Stimulated activated naive B cell treated with anti-CD40 and anti-IgM and Interleukin-4, amounts not matched to agents 10 μg/mL and 1 μg/mL and 100 μg/mL, for 72 hours (primary cell): ENCODE measurements around the gene ANP32B.
"Not testable (repeated sequence)": the region's sequence is repeated elsewhere in the genome, so short reads cannot be mapped to it uniquely, and the experiment has no call there.

Source experiments
- ATAC-seq, 2 donors: fragments of 150-1000 bp; cut with Tn5 transposase; replicated peaks; 2 replicates each; pipeline ENCODE4 v1.10.0; 2021; ENCODE audit warnings: moderate library complexity in 1 of 2
- DNase-seq: peaks from one replicate; pipeline ENCODE4 v3.0.0; 2021
- H3K27ac Mint-ChIP-seq: one replicate; pipeline ENCODE4 v1.8.0; 2022; ENCODE audit warnings: mild to moderate bottlenecking, mixed read lengths
- H3K27me3 Mint-ChIP-seq, 2 donors: one replicate each; pipeline ENCODE4 v1.8.0; 2022; ENCODE audit warnings: mixed read lengths in 2 of 2
- H3K36me3 Mint-ChIP-seq, 2 donors: one replicate each; pipeline ENCODE4 v1.8.0; 2022; ENCODE audit warnings: mixed read lengths in 2 of 2, mild to moderate bottlenecking in 1 of 2
- H3K4me1 Mint-ChIP-seq, 2 donors: one replicate each; pipeline ENCODE4 v1.8.0; 2022; ENCODE audit warnings: mixed read lengths in 2 of 2, mild to moderate bottlenecking in 1 of 2
- H3K4me3 Mint-ChIP-seq, 2 donors: one replicate each; pipeline ENCODE4 v1.8.0; 2022; ENCODE audit warnings: mild to moderate bottlenecking in 2 of 2, mixed read lengths in 2 of 2, moderate library complexity in 1 of 2
- H3K9me3 Mint-ChIP-seq, 2 donors: one replicate each; pipeline ENCODE4 v1.8.0; 2022; ENCODE audit warnings: mixed read lengths in 2 of 2, mild to moderate bottlenecking in 1 of 2

Gene ANP32B

DNA sequence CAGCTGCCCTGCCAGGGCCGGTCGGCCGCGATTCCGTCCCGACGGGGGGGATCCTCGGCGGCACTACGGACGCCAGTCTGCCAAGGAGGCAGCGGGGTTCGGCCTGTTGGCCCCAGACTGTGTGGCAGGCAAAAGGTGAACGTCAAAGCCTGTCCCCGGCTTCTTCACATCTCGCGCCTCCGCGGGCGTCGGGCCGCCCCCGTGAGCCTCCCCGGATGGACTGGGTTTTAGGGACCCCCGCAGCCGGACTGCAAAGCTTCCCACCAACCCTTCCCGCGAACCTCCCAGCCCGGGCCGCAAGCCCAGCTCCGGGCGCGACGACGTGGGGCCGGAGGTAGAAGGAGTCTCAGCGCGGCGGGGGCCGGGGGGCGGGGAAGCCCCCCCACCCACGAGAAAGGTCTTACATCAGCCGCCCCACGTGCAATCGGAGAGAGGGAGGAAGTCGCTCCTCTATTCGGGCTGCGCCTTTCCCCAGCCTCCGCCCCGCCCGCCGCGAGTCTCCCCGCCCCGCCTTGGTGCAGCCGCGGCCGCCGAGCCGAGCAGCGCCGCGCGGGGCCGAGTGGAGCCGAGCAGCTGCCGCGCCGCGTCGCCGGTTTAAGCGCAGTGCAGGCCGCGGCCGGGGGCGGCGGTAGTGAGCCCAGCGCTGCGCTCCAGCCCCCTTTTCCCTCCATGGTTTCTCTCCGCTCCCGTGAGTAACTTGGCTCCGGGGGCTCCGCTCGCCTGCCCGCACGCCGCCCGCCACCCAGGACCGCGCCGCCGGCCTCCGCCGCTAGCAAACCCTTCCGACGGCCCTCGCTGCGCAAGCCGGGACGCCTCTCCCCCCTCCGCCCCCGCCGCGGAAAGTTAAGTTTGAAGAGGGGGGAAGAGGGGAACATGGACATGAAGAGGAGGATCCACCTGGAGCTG, at the start of gene ANP32B:
Gene ANP32B, plus strand, starts transcription at position 659 of the 906 bp plus-strand sequence. Its CDS starts 215 bp downstream, at position 874.
- no peaks in the 10 kb centered on the region for H3K27me3 Mint-ChIP-seq
- H3K27ac Mint-ChIP-seq: peak within 1 kb of the TSS; percentile 96
- no peaks in the 10 kb centered on the region for H3K9me3 Mint-ChIP-seq
- ATAC-seq: peak; percentile 83 to 85
- H3K36me3 Mint-ChIP-seq: peaks cover 0 to 11% of the 10 kb centered on the region in 2 donors
- DNase-seq: peak; percentile 92
- peaks cover 15 to 28% of the 10 kb centered on the region in 2 donors for H3K4me1 Mint-ChIP-seq
- H3K4me3 Mint-ChIP-seq: peak within 1 kb of the TSS; percentile 84 to 93

DNA sequence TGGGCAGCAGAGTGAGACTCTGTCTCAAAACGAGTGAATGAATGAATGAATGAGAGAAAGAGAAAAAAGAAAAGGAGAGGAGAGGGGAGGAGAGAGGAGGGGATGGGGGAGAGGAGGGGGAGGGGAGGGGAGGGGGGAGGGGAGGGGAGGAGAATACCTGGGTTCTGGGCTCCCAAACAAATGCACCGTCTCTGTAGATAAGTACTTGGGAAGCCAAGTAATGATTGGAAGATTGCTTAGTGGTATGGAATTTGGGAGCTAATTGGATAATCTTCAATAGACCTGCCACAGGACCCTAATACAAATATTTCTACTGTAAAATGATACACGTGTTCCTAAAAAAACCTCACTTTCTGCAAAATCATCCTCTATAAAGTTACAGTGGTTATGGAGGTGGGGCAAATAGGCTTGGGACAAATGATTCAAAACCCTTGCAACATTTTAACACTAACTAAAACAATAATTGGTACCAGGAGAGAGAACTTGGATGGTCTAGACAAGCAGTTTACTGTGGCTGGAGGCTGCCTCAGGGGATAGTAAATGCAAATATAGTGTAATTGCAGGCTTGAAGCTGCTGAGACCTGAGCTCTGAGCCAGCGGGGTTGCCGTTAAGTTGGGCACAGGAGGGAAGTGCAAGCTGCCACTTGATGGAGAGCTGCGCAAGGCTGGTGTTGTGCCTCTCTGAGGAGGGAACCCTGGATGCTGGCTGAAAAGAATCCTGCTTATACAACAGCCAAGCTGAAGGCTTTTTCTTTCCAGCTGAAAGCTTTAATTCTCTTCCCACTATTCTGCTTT, 48.6 kb upstream of the ANP32B start:
- Mint-ChIP-seq H3K36me3 (no peaks in the 10 kb centered on the region), H3K27ac (no peak overlapping the region), H3K27me3 (peaks cover 9 to 15% of the 10 kb centered on the region in 2 donors), H3K4me3 (no peak overlapping the region), H3K9me3 (no peaks in the 10 kb centered on the region), H3K4me1 (peaks cover 6 to 11% of the 10 kb centered on the region in 2 donors)
- ATAC-seq (no peak), DNase-seq (no peak)

DNA sequence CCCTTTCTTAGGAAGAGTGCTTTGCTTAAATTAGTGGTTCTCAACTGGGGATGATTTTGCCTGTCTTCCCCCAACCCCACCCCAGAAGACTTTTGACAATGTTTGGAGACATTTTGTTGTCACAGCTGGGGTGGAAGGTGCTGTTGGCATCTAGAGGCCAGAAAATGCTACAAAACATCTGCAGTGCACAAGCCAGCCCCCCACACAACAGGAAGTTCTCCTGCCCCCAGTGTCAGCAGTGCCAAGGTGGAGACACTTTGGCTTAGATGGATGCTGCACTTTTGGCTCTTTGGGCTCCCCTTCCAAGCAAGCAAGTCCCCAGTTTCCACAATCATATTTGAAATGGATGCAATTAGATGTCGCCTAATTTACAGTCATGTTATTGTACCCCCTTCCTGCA, 47.9 kb upstream of the ANP32B start:
- peaks cover 9 to 15% of the 10 kb centered on the region in 2 donors for H3K27me3 Mint-ChIP-seq
- no peaks in the 10 kb centered on the region for H3K36me3 Mint-ChIP-seq
- no peak overlapping the region for H3K27ac Mint-ChIP-seq
- ATAC-seq: no peak
- H3K4me1 Mint-ChIP-seq: peaks cover 6 to 11% of the 10 kb centered on the region in 2 donors
- no peaks in the 10 kb centered on the region for H3K9me3 Mint-ChIP-seq
- no peak for DNase-seq
- no peak overlapping the region for H3K4me3 Mint-ChIP-seq

DNA sequence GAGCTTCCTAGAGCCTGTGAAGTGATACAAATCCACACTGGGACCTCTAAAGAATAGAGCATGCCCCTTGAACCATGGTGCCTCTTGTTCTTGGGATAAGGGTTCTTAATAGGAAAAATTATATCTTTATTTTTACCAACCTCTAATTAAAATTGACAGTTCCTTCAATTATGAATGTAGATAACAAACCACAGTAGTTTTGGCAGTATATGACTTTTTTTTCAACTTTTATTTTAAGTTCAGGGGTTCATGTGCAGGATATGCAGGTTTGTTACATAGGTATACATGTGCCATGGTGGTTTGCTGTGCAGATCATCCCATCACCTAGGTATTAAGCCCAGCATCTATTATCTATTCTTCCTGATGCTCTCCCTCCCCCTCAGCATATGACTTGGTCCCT, 46.1 kb upstream of the ANP32B start:
- H3K27me3 Mint-ChIP-seq: peaks cover 9 to 15% of the 10 kb centered on the region in 2 donors
- H3K4me3 Mint-ChIP-seq: no peak overlapping the region
- peaks cover 4 to 11% of the 10 kb centered on the region in 2 donors for H3K4me1 Mint-ChIP-seq
- H3K27ac Mint-ChIP-seq: no peak overlapping the region
- no peaks in the 10 kb centered on the region for H3K36me3 Mint-ChIP-seq
- ATAC-seq (no peak), DNase-seq (no peak)
- no peaks in the 10 kb centered on the region for H3K9me3 Mint-ChIP-seq

DNA sequence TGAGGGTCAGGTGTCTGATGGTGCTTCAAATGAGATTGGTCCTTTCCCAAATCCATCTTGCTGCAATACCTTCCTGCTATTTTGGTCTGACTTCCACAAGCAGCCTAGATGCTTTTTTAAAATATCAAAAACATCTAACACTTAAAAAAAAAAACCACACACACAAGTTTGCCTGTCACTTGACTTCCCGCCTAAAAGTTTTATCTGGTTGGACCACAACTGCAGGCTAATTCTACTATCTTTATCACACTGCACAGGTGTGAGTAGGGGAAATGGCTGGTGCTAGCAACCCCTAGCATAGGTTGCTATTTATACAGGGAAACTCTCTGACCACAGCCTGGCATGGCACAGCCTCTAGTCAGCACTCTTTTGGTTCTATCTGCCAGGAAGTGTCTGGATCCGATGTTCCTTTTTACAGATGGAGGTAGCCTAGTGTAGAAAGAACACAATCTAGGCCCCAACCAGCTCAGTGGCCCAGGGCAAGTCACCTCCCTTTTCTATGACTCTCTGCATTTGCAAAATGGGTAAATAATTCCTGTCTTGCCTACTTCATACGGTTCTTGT, 45.0 kb upstream of the ANP32B start, which contains the start of gene HEMGN:
Gene HEMGN, minus strand, starts transcription at position 92 of the 564 bp plus-strand sequence. Its CDS starts 36 bp downstream, at position 56.
- no peak within 1 kb of the TSS for H3K4me3 Mint-ChIP-seq
- no peaks in the 10 kb centered on the region for H3K36me3 Mint-ChIP-seq
- no peaks in the 10 kb centered on the region for H3K9me3 Mint-ChIP-seq
- peaks cover 4 to 11% of the 10 kb centered on the region in 2 donors for H3K4me1 Mint-ChIP-seq
- ATAC-seq (peak; percentile 63 to 68), DNase-seq (no peak)
- no peak within 1 kb of the TSS for H3K27ac Mint-ChIP-seq
- peaks cover 9 to 15% of the 10 kb centered on the region in 2 donors for H3K27me3 Mint-ChIP-seq

DNA sequence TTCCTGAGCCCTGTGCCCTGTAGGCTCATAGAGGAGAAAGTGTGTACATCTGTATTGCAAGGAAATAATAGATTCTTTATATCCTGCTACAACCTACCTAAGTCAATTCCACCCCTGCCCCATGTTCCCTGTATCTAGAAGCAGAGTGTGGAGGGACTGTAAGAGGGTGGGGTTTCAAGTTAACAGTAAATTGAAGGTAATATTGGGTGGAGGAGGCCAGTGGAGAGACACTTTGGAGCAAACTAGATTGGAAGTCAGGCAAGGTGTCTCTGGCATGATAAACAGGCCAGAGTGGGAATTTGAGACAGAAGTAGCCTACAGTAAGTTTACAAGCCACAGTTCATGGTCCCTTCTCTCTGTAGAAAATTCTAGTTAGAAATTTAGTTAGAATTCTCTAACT, 42.9 kb upstream of the ANP32B start:
- DNase-seq (no peak), ATAC-seq (no peak)
- Mint-ChIP-seq H3K36me3 (no peaks in the 10 kb centered on the region), H3K27me3 (peaks cover 0 to 4% of the 10 kb centered on the region in 2 donors), H3K4me1 (peaks cover 4 to 11% of the 10 kb centered on the region in 2 donors), H3K27ac (no peak overlapping the region), H3K4me3 (no peak overlapping the region), H3K9me3 (no peaks in the 10 kb centered on the region)

DNA sequence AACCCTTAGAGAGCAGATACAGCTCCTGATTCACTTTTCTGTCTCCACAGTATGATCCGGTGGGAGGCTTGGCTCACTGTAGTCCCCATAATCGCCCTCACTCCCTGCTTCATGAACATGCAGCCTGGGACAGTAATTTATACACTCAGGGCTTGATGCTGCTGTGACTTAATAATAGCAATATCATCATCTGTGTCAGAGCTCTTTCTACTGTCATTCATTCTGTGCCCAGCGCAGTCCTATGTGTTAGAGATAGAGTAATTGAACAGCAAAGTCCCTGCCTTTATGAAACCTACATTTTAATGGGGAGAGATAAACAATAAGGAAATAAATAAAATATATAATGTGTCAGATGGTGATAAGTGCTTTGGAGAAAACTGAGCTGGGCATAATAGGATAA, 42.4 kb upstream of the ANP32B start:
- H3K27ac Mint-ChIP-seq: no peak overlapping the region
- no peak for DNase-seq

DNA sequence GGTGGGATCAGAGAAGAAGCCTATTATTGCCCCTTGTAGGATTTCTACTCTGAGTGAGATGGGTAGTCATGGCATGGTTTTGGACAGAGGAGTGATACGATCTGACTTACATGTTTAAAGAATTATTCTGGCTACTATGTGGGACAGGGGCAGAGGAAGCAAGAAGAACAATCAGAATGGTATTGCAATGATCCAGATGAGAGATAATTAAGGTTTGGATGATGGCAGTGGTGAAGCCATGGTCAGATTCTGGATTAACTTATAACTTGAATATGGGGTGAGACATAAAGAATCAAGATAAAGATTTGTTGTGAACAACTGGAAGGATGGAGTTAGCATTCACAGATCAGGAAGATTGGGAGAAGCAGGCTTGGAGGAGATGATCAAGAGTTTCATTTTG, 41.8 kb upstream of the ANP32B start:
- H3K4me1 Mint-ChIP-seq: peaks cover 4 to 11% of the 10 kb centered on the region in 2 donors
- DNase-seq: no peak
- no peak overlapping the region for H3K4me3 Mint-ChIP-seq
- H3K27me3 Mint-ChIP-seq: no peaks in the 10 kb centered on the region
- no peaks in the 10 kb centered on the region for H3K9me3 Mint-ChIP-seq
- ATAC-seq: no peak
- H3K36me3 Mint-ChIP-seq: no peaks in the 10 kb centered on the region
- no peak overlapping the region for H3K27ac Mint-ChIP-seq

More for the DNA sequence above, 42.4 kb upstream of the ANP32B start:
- peaks cover 4 to 11% of the 10 kb centered on the region in 2 donors for H3K4me1 Mint-ChIP-seq
- no peak for ATAC-seq
- no peaks in the 10 kb centered on the region for H3K9me3 Mint-ChIP-seq
- no peaks in the 10 kb centered on the region for H3K27me3 Mint-ChIP-seq
- no peak overlapping the region for H3K4me3 Mint-ChIP-seq
- H3K36me3 Mint-ChIP-seq: no peaks in the 10 kb centered on the region

DNA sequence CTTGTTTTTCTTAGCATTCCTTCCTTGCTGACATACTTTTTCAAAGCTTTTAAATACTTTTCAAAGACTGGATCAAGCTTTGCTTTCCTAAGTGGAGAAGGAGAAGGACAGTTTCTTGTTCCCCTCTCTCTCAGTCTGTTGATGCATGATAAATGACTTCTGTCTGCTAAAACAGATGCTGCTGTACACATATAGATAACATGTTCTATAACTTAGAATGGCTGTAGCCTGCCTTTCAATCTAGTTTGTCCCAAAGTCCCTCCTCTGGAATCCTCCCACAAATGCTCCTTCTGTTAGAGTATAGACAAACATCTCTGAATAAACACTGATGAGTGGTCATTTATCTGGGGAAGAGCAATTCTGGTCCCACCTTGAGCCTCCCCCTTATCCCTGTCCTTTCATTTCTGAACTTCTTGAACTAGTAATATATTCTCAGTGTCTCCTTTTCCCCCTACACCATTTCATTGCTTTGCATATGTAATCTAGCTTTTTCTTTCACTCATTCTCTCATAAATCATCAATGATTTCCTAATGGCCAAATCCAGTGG, 39.8 kb upstream of the ANP32B start:
- Mint-ChIP-seq H3K4me1 (peaks cover 2 to 11% of the 10 kb centered on the region in 2 donors), H3K27me3 (peaks cover 0 to 4% of the 10 kb centered on the region in 2 donors), H3K4me3 (no peak overlapping the region), H3K27ac (no peak overlapping the region), H3K36me3 (no peaks in the 10 kb centered on the region), H3K9me3 (no peaks in the 10 kb centered on the region)
- DNase-seq (no peak), ATAC-seq (no peak)

DNA sequence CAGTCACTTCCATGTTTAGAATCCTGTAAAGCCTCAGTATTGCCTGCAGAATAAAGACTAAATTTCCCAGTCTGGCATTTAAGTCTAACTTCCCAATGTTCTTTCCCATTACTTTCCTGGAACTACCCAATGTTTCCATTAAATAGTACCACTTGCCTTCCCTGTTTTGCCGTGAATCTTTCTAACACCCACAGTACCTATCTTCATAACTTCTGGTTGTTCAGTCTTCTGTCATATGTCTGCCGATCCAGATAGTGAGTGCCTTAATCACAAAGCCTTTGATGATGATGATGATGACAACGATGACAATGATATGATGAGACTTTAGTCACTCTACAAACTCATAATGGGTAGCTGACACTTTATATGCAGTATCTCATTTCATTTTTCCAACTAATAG, 38.5 kb upstream of the ANP32B start:
- Mint-ChIP-seq H3K9me3 (no peaks in the 10 kb centered on the region), H3K27ac (no peak overlapping the region), H3K27me3 (peaks cover under 1 to 12% of the 10 kb centered on the region in 2 donors), H3K4me1 (peaks cover 1 to 9% of the 10 kb centered on the region in 2 donors), H3K4me3 (no peak overlapping the region), H3K36me3 (no peaks in the 10 kb centered on the region)
- DNase-seq (no peak), ATAC-seq (no peak)

DNA sequence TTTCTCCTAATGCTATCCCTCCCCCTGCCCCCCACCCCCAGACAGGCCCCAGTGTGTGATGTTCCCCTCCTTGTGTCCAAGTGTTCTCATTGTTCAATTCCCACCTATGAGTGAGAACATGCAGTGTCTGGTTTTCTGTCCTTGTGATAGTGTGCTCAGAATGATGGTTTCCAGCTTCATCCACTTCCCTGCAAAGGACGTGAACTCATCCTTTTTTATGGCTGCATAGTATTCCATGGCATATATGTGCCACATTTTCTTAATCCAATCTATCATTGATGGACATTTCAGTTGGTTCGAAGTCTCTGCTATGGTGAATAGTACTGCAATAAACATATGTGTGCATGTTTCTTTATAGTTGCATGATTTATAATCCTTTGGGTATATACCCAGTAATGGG, 37.7 kb upstream of the ANP32B start:
- H3K9me3 Mint-ChIP-seq, DNase-seq, H3K36me3 Mint-ChIP-seq, ATAC-seq, H3K4me1 Mint-ChIP-seq, H3K4me3 Mint-ChIP-seq, H3K27ac Mint-ChIP-seq: not testable (repeated sequence)
- H3K27me3 Mint-ChIP-seq: peaks cover 9 to 21% of the 10 kb centered on the region in 2 donors

DNA sequence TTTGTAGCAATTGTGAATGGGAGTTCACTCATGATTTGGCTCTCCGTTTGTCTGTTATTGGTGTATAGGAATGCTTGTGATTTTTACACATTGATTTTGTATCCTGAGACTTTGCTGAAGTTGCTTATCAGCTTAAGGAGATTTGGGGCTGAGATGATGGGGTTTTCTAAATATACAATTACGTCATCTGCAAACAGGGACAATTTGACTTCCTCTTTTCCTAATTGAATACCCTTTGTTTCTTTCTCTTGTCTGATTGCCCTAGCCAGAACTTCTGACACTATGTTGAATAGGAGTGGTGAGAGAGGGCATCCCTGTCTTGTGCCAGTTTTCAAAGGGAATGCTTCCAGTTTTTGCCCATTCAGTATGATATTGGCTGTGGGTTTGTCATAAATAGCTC, 36.0 kb upstream of the ANP32B start:
- H3K4me1 Mint-ChIP-seq, H3K27ac Mint-ChIP-seq, H3K9me3 Mint-ChIP-seq, H3K4me3 Mint-ChIP-seq, H3K36me3 Mint-ChIP-seq, DNase-seq, ATAC-seq: not testable (repeated sequence)
- peaks cover 9 to 21% of the 10 kb centered on the region in 2 donors for H3K27me3 Mint-ChIP-seq

DNA sequence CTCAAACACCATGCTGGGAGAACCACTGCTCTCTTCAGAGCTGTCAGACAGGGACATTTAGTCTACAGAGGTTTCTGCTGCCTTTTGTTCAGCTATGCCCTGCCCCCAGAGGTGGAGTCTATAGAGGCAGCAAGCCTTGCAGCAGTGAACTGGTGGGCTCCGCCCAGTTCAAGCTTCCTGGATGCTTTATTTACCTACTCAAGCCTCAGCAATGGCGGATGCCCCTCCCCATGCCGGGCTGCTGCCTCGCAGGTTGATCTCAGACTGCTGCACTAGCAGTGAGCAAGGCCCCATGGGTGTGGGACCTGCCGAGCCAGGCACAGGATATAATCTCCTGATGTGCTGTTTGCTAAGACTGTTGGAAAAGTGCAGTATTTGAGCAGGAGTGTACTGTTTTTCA, 32.3 kb upstream of the ANP32B start:
- ATAC-seq: not testable (repeated sequence)

DNA sequence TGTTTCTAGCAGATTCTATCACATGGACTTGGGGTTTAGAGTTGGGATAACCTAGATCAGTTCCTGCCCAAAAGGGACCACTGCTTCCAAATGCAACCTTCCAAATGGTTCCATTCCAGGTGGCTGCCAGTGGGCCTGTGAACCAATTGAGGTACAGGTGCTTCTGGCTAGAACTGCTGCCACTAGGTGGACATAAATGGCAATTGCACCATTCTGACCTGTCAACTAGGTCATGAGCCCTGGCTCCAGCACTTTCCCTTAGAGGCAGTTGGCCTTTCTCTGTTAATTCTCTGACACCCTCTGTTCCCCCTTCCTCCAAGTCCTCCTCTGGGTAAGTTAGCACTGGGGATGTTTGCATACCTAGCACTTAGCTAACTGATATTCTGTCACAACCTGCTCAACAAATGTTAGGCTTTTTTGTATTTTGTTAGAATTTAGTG, 28.6 kb upstream of the ANP32B start:
- Mint-ChIP-seq H3K4me3 (no peak overlapping the region), H3K27me3 (peaks cover 9 to 14% of the 10 kb centered on the region in 2 donors), H3K27ac (no peak overlapping the region), H3K9me3 (no peaks in the 10 kb centered on the region), H3K4me1 (no peaks in the 10 kb centered on the region), H3K36me3 (no peaks in the 10 kb centered on the region)
- DNase-seq (peak; percentile 39), ATAC-seq (peak; percentile 89 to 92)

More for the DNA sequence above, 32.3 kb upstream of the ANP32B start:
- H3K9me3 Mint-ChIP-seq, DNase-seq, H3K4me3 Mint-ChIP-seq, H3K4me1 Mint-ChIP-seq, H3K27ac Mint-ChIP-seq, H3K36me3 Mint-ChIP-seq: not testable (repeated sequence)
- peaks cover 9 to 25% of the 10 kb centered on the region in 2 donors for H3K27me3 Mint-ChIP-seq
